Spinal cord (tissue), 10 donors: ENCODE data around the gene ATP5PB. TPM values are rescaled to one million over a fixed set of nuclear protein-coding genes. Genes with fewer than 3 reads are reported as not detected.
A peak's percentile ranks its signal among the peaks of the same experiment; 100 is the strongest.

Source experiments
- DNase-seq, 6 donors: peaks; one replicate each; pipeline versions ENCODE4 v3.0.0 to v3.0.0-alpha.2; 2013 to 2015; ENCODE audit warnings: low spot score in 6 of 6, low read depth in 4 of 6
- H3K27ac ChIP-seq: one replicate; pipeline ENCODE4 v1.5.1; 2013; ENCODE audit warnings: low read depth, low read length, control low read depth
- H3K27me3 ChIP-seq: one replicate; pipeline ENCODE4 v1.6.1; 2013; ENCODE audit warnings: low read length; ENCODE audit not compliant: control insufficient read depth, insufficient read depth
- H3K36me3 ChIP-seq: one replicate; pipeline ENCODE4 v1.6.1; 2013; ENCODE audit warnings: low read length; ENCODE audit not compliant: control insufficient read depth, insufficient read depth
- H3K4me1 ChIP-seq: one replicate; pipeline ENCODE4 v1.6.1; 2013; ENCODE audit warnings: low read length; ENCODE audit not compliant: control insufficient read depth, insufficient read depth
- H3K4me3 ChIP-seq: one replicate; pipeline ENCODE4 v1.5.1; 2013; ENCODE audit warnings: low read depth, low read length, control low read depth
- H3K9me3 ChIP-seq: one replicate; pipeline ENCODE4 v1.6.1; 2013; ENCODE audit warnings: low read length; ENCODE audit not compliant: control insufficient read depth, insufficient read depth
- WGBS: methylation state at CpG from one replicate; pipeline ENCODE4 v1.1.5; 2013; ENCODE audit warnings: missing lambda C conversion rate; ENCODE audit not compliant: insufficient coverage; 5-methylcytosine and 5-hydroxymethylcytosine counted together
- polyA plus RNA-seq, 2 donors: library from polyadenylated mRNA; unstranded; fragments of 120-200 nt; gene quantifications; one replicate each; pipeline ENCODE4 v1.2.1, GENCODE V29; 2013; ENCODE audit not compliant: insufficient read length in 2 of 2
- total RNA-seq, 2 donors: library from RNA; depleted of rRNA in 1 of 2; stranded (reverse); fragments of 120-200 nt in 1 of 2; fragments of >200 nt in 1 of 2; gene quantifications; one replicate each; pipeline versions ENCODE4 v1.2.3 to v1.2.4, GENCODE V29; 2013 to 2014
- donor health status: healthy.

The ATP5PB gene
- total and polyA plus RNA-seq, 4 donors = 333 to 409 (median 354) TPM

- Histone ChIP-seq H3K4me1 (no peaks in the 10 kb centered on the region), H3K9me3 (no peaks in the 10 kb centered on the region), H3K27ac (no peak overlapping the region), H3K4me3 (no peak overlapping the region), H3K36me3 (no peaks in the 10 kb centered on the region), H3K27me3 (no peaks in the 10 kb centered on the region)
- DNase-seq = no peak
- 97% methylated on average over 3 of the region's 4 CpGs for WGBS
Measured at GRCh38 chr1:111496398-111496797, 47.1 kb downstream of the ATP5PB start.

- H3K27ac ChIP-seq = no peak overlapping the region
- DNase-seq = no peak
- 40% methylated on average over 1 of the region's 5 CpGs for WGBS
Measured at GRCh38 chr1:111497592-111497991, 48.3 kb downstream of the ATP5PB start.

GRCh38 chr1:111499026-111499785 lies 49.9 kb downstream of the ATP5PB start:
- DNase-seq = no peak
- Histone ChIP-seq H3K27me3 (no peaks in the 10 kb centered on the region), H3K27ac (no peak overlapping the region), H3K4me3 (no peak overlapping the region), H3K9me3 (no peaks in the 10 kb centered on the region), H3K4me1 (no peaks in the 10 kb centered on the region), H3K36me3 (no peaks in the 10 kb centered on the region)
- WGBS = 86% methylated on average over 1 of the region's 5 CpGs

More at GRCh38 chr1:111497592-111497991, 48.3 kb downstream of the ATP5PB start:
- H3K27me3 ChIP-seq = no peaks in the 10 kb centered on the region
- H3K4me3 ChIP-seq = no peak overlapping the region
- no peaks in the 10 kb centered on the region for H3K36me3 ChIP-seq
- no peaks in the 10 kb centered on the region for H3K9me3 ChIP-seq
- H3K4me1 ChIP-seq = no peaks in the 10 kb centered on the region

- WGBS = no CpG with 5 or more reads among the region's 7 CpGs
- no peaks in the 10 kb centered on the region for H3K4me1 ChIP-seq
- DNase-seq = no peak
- no peak overlapping the region for H3K4me3 ChIP-seq
- no peaks in the 10 kb centered on the region for H3K36me3 ChIP-seq
- H3K27ac ChIP-seq = no peak overlapping the region
- H3K9me3 ChIP-seq = no peaks in the 10 kb centered on the region
- no peaks in the 10 kb centered on the region for H3K27me3 ChIP-seq
Measured at GRCh38 chr1:111501645-111502044, 52.4 kb downstream of the ATP5PB start.

GRCh38 chr1:111503585-111504060 lies 54.4 kb downstream of the ATP5PB start, which contains the start of the genes ADORA3 and TMIGD3:
Gene ADORA3 (minus strand): TSS chr1:111503633. CDS start chr1:111503354, 279 bp downstream.
Gene TMIGD3 (minus strand): TSS chr1:111503633. CDS start chr1:111503354, 279 bp downstream.
- H3K4me3 ChIP-seq = no peak within 1 kb of the TSS
- WGBS = 74% methylated on average over 4 of the region's 4 CpGs
- H3K9me3 ChIP-seq = no peaks in the 10 kb centered on the region
- no peak for DNase-seq
- no peak within 1 kb of the TSS for H3K27ac ChIP-seq
- H3K36me3 ChIP-seq = no peaks in the 10 kb centered on the region
- H3K27me3 ChIP-seq = no peaks in the 10 kb centered on the region
- H3K4me1 ChIP-seq = peaks cover 16% of the 10 kb centered on the region

GRCh38 chr1:111504097-111504496 lies 54.8 kb downstream of the ATP5PB start:
- Histone ChIP-seq H3K9me3 (no peaks in the 10 kb centered on the region), H3K4me1 (peaks cover 21% of the 10 kb centered on the region), H3K27me3 (no peaks in the 10 kb centered on the region), H3K27ac (no peak overlapping the region), H3K36me3 (no peaks in the 10 kb centered on the region), H3K4me3 (no peak overlapping the region)
- WGBS = 85% methylated on average over 5 of the region's 6 CpGs
- DNase-seq = no peak

- no peak overlapping the region for H3K27ac ChIP-seq
- H3K4me1 ChIP-seq = peaks cover 27% of the 10 kb centered on the region
- DNase-seq = no peak
- no peaks in the 10 kb centered on the region for H3K36me3 ChIP-seq
- no peaks in the 10 kb centered on the region for H3K9me3 ChIP-seq
- no peak overlapping the region for H3K4me3 ChIP-seq
- 80% methylated on average over 6 of the region's 6 CpGs for WGBS
- no peaks in the 10 kb centered on the region for H3K27me3 ChIP-seq
Measured at GRCh38 chr1:111505641-111506119, 56.4 kb downstream of the ATP5PB start.

GRCh38 chr1:111506561-111506960 lies 57.3 kb downstream of the ATP5PB start:
- Histone ChIP-seq H3K27ac (peak overlapping the region; percentile 11), H3K4me3 (no peak overlapping the region), H3K4me1 (peaks cover 27% of the 10 kb centered on the region), H3K36me3 (no peaks in the 10 kb centered on the region), H3K9me3 (no peaks in the 10 kb centered on the region), H3K27me3 (no peaks in the 10 kb centered on the region)
- no peak for DNase-seq
- 20% methylated on average over 1 of the region's 2 CpGs for WGBS

- H3K4me3 ChIP-seq = peak overlapping the region; percentile 40
- DNase-seq = no peak
- no peaks in the 10 kb centered on the region for H3K27me3 ChIP-seq
- H3K9me3 ChIP-seq = no peaks in the 10 kb centered on the region
- 26% methylated on average over 14 of the region's 15 CpGs for WGBS
- no peaks in the 10 kb centered on the region for H3K36me3 ChIP-seq
- H3K4me1 ChIP-seq = peaks cover 35% of the 10 kb centered on the region
- H3K27ac ChIP-seq = peak overlapping the region; percentile 97
Measured at GRCh38 chr1:111507411-111508201, 58.3 kb downstream of the ATP5PB start.
